ENCODE data around the gene IL19.
A peak's percentile ranks its signal among the peaks of the same experiment; 100 is the strongest.

Gene IL19

GRCh38 chr1:206800891-206801290 lies 30.3 kb downstream of the IL19 start:
- no peak for DNase-seq (ENCODE audit: low spot score)

GRCh38 chr1:206801467-206801866 lies 30.9 kb downstream of the IL19 start:
- DNase-seq (ENCODE audit: low spot score), result no peak

GRCh38 chr1:206802401-206802800 lies 31.8 kb downstream of the IL19 start:
- no peak for DNase-seq (ENCODE audit: low spot score)

GRCh38 chr1:206803221-206803730 lies 32.7 kb downstream of the IL19 start:
- DNase-seq (ENCODE audit: low spot score), result no peak

- DNase-seq (ENCODE audit: low spot score), result no peak
Measured at GRCh38 chr1:206804156-206804737, 33.7 kb downstream of the IL19 start.

- no peak for DNase-seq (ENCODE audit: low spot score)
Measured at GRCh38 chr1:206805357-206805756, 34.8 kb downstream of the IL19 start.

- DNase-seq (ENCODE audit: low spot score), result no peak
Measured at GRCh38 chr1:206808615-206809014, 38.0 kb downstream of the IL19 start.

GRCh38 chr1:206809504-206810084 lies 39.0 kb downstream of the IL19 start:
- DNase-seq (ENCODE audit: low spot score), result peak; percentile 38

GRCh38 chr1:206812471-206812870 lies 41.9 kb downstream of the IL19 start:
- DNase-seq (ENCODE audit: low spot score), result no peak

- DNase-seq (ENCODE audit: low spot score), result peak; percentile 42
Measured at GRCh38 chr1:206814716-206815341, 44.3 kb downstream of the IL19 start.

- no peak for DNase-seq (ENCODE audit: low spot score)
Measured at GRCh38 chr1:206816390-206817287, 46.1 kb downstream of the IL19 start.

GRCh38 chr1:206821493-206821892 lies 50.9 kb downstream of the IL19 start:
- no peak for DNase-seq (ENCODE audit: low spot score)

- peak; percentile 32 for DNase-seq (ENCODE audit: low spot score)
Measured at GRCh38 chr1:206823727-206824126, 53.2 kb downstream of the IL19 start.

GRCh38 chr1:206824331-206824730 lies 53.8 kb downstream of the IL19 start:
- no peak for DNase-seq (ENCODE audit: low spot score)

- peak; percentile 11 for DNase-seq (ENCODE audit: low spot score)
Measured at GRCh38 chr1:206826394-206826793, 55.8 kb downstream of the IL19 start.

GRCh38 chr1:206828061-206828460 lies 57.5 kb downstream of the IL19 start:
- no peak for DNase-seq (ENCODE audit: low spot score)

- DNase-seq (ENCODE audit: low spot score), result no peak
Measured at GRCh38 chr1:206828765-206829164, 58.2 kb downstream of the IL19 start.

GRCh38 chr1:206829282-206829681 lies 58.7 kb downstream of the IL19 start:
- DNase-seq (ENCODE audit: low spot score), result no peak

GRCh38 chr1:206829875-206830274 lies 59.3 kb downstream of the IL19 start:
- DNase-seq (ENCODE audit: low spot score), result no peak

- no peak for DNase-seq (ENCODE audit: low spot score)
Measured at GRCh38 chr1:206831650-206832049, 61.1 kb downstream of the IL19 start.

GRCh38 chr1:206832352-206832880 lies 61.8 kb downstream of the IL19 start:
- no peak for DNase-seq (ENCODE audit: low spot score)

- DNase-seq (ENCODE audit: low spot score), result no peak
Measured at GRCh38 chr1:206833106-206833680, 62.6 kb downstream of the IL19 start.
